ENCODE data around the gene ELN. TPM values are rescaled to one million over a fixed set of nuclear protein-coding genes. Genes with fewer than 3 reads are reported as not detected.
A peak's percentile ranks its signal among the peaks of the same experiment; 100 is the strongest.

Gene ELN
- total RNA-seq, 1 donor from 2014 or later: 83.3 TPM

DNA sequence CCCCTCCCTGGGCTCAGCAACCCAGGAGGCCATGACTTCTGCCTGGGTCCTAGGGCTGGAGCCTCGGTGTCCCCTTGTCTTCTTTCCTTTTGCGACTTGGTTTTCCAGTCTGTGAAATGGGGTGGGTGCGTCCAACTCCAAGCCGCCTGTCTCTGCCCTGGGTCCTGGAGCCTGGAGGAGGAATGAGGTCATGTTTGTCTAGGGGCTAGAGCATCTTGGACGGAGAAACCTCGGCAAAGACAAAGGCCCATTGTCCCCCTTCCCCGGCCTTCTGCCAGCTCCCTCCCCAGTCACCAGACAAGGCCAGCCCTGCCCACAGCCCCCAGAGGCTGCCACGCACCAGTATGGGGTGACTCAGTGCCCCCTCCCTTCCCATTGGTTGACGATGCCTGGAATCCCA, 39.8 kb upstream of the ELN start:
- Histone ChIP-seq H3K9me3 (no peaks in the 10 kb centered on the region), H3K36me3 (no peaks in the 10 kb centered on the region), H3K4me1 (peaks cover 8% of the 10 kb centered on the region), H3K27ac (no peak overlapping the region), H3K4me3 (no peak overlapping the region), H3K27me3 (ENCODE audit: low read depth) (no peaks in the 10 kb centered on the region)
- ATAC-seq: no peak
- intact Hi-C loops (cut with DNase I): no loop called here
- TF ChIP-seq, protein P1, sequence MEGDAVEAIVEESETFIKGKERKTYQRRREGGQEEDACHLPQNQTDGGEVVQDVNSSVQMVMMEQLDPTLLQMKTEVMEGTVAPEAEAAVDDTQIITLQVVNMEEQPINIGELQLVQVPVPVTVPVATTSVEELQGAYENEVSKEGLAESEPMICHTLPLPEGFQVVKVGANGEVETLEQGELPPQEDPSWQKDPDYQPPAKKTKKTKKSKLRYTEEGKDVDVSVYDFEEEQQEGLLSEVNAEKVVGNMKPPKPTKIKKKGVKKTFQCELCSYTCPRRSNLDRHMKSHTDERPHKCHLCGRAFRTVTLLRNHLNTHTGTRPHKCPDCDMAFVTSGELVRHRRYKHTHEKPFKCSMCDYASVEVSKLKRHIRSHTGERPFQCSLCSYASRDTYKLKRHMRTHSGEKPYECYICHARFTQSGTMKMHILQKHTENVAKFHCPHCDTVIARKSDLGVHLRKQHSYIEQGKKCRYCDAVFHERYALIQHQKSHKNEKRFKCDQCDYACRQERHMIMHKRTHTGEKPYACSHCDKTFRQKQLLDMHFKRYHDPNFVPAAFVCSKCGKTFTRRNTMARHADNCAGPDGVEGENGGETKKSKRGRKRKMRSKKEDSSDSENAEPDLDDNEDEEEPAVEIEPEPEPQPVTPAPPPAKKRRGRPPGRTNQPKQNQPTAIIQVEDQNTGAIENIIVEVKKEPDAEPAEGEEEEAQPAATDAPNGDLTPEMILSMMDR (IDR thresholded peaks at IDR 0.05): no peak
- DNase-seq: no peak

DNA sequence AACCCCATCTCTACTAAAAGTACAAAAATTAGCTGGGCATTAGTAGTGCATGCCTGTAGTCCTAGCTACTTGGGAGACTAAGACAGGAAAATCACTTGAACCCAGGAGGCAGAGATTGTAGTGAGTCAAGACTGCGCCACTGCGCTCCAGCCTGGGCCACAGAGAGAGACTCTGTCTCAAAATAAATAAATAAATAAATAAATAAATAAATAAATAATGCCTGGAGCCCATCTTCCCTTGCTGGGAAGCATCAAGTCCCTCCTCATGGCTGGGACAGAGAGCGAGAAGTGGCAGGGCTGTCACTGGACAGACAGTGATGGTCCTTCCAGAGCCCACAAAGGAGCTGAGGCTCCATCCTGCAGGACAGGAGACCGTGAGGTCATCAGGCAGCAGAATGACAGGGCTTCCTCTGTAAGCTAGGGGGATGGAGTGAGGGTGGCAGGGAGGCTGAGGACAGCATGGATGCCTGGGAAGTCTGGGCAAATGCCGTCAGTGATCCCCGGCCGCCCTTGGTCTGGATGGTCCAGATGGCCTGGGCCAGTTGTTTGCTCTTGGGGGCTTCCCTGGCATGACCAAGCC, 36.4 kb upstream of the ELN start:
- no peaks in the 10 kb centered on the region for H3K27me3 ChIP-seq (ENCODE audit: low read depth)
- peaks cover 12% of the 10 kb centered on the region for H3K9me3 ChIP-seq
- DNase-seq (no peak), ATAC-seq (peak in 1 of 2 donors; percentile 20)
- TF ChIP-seq, protein P1 (IDR thresholded peaks at IDR 0.05): no peak
- no peak overlapping the region for H3K4me3 ChIP-seq
- intact Hi-C loops (cut with DNase I): no loop called here
- H3K36me3 ChIP-seq: no peaks in the 10 kb centered on the region
- peaks cover 8% of the 10 kb centered on the region for H3K4me1 ChIP-seq
- H3K27ac ChIP-seq: peak overlapping the region; percentile 68

DNA sequence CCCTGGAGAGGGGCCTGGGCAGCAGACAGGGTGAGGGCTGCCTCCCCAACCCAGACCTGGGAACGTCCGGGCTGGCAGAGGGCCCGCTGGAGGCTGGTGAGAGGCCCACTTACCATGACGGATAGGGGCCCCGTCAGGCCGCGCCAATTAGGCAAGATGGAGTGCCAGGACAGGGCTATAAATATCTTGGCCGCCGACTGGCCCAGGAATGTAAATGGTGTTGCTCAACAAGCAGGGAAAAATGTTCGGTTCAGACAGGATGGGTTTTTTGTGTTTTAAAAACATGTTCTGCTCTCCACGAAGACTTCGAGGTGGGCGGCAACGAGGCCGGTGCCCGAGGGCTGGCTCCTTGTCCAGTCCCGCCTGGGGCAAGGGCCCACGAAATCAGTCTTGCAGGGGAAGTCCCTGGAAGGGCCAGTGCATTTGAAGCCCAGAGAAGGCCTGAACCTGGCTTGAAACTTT, 35.8 kb upstream of the ELN start:
- H3K27ac ChIP-seq: peak overlapping the region; percentile 68

DNA sequence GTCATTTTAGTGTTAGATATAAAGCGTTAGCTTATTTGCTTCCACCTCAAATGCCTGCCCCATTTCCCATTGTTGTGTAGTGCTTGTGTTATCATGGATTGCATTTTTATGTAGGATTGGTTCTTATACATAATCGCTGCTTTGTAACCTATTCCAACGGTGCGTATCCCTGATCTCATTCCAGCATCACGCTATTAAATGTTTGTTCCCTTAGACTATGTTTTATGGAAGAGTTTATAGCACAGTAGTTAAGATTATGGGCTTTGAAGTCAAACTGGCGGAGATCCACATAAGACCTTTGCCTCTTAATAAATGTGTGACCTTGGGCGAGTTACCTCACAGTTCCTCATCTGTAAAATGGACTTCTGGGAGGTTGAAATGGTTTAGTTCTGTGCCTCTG, 34.0 kb upstream of the ELN start:
- no peaks in the 10 kb centered on the region for H3K27me3 ChIP-seq (ENCODE audit: low read depth)
- intact Hi-C loops (cut with DNase I): no loop called here
- peaks cover 12% of the 10 kb centered on the region for H3K4me1 ChIP-seq
- H3K4me3 ChIP-seq: no peak overlapping the region
- H3K36me3 ChIP-seq: no peaks in the 10 kb centered on the region
- no peak for ATAC-seq
- TF ChIP-seq, protein P1 (IDR thresholded peaks at IDR 0.05): no peak
- H3K27ac ChIP-seq: no peak overlapping the region
- peaks cover 12% of the 10 kb centered on the region for H3K9me3 ChIP-seq
- no peak for DNase-seq

More for the DNA sequence above, 35.8 kb upstream of the ELN start:
- TF ChIP-seq, protein P1 (IDR thresholded peaks at IDR 0.05): no peak
- Histone ChIP-seq H3K9me3 (peaks cover 12% of the 10 kb centered on the region), H3K36me3 (no peaks in the 10 kb centered on the region), H3K27me3 (ENCODE audit: low read depth) (no peaks in the 10 kb centered on the region), H3K4me1 (peaks cover 8% of the 10 kb centered on the region), H3K4me3 (no peak overlapping the region)
- peak; percentile 61 for DNase-seq
- peak; percentile 69 to 73 for ATAC-seq
- intact Hi-C loops (cut with DNase I): no loop called here

DNA sequence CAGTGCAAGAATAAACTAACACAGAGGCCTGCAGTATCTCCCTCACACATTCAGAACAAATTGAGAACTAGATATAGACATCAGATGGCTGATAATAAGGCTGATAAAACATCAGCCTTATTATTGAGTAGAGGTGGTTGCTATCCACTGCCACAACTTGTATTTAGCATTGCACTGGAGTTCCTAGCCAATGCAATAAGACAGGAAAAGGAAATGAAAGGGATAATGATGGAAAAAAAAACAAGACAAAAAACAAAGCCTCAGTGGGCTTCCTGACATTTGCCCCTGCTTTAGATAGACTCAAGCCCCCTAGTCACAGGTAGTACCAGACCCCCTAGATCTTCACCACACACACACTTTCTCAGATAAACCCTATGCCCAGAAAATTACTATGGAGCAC, 33.2 kb upstream of the ELN start:
- no peaks in the 10 kb centered on the region for H3K36me3 ChIP-seq
- intact Hi-C loops (cut with DNase I): no loop called here
- no peak for DNase-seq
- H3K27me3 ChIP-seq (ENCODE audit: low read depth): no peaks in the 10 kb centered on the region
- peaks cover 12% of the 10 kb centered on the region for H3K9me3 ChIP-seq
- TF ChIP-seq, protein P1 (IDR thresholded peaks at IDR 0.05): no peak
- no peak overlapping the region for H3K27ac ChIP-seq
- no peak overlapping the region for H3K4me3 ChIP-seq
- H3K4me1 ChIP-seq: peaks cover 12% of the 10 kb centered on the region
- no peak for ATAC-seq
